Measurements from ENCODE around the gene STPG4. TPM values are rescaled to one million over a fixed set of nuclear protein-coding genes. Genes with fewer than 3 reads are reported as not detected.
A peak's percentile ranks its signal among the peaks of the same experiment; 100 is the strongest.

The STPG4 gene
- polyA plus RNA-seq, 1 of the 3 experiments (the other 2 are of a cell fraction), result 0.20 TPM

DNA sequence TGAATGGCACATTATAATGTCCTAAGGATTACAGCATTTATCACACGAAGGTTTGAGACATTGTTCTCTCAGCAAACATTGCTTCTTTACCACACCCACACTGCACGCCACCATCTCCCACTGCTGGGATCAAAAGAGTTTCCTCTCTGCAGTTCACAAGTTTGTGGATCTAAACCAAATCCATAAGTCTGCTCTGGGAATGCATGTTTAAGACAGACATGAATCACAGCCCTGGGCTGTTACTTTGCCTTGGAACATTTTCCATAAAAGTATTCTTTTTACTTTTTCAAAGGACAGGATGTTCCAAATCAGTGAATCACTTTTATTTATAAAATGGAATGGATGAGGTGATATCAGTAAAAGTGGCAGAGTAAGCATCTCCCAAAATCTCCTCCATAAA, 36.1 kb downstream of the STPG4 start:
- 20% methylated on average over 2 of the region's 2 CpGs for WGBS (ENCODE audit: low lambda C conversion rate)
- no peak for DNase-seq
- Histone ChIP-seq H3K9ac (peak overlapping the region; percentile 54; the same call in 1 of the 2 replicates), H3F3A (replicated peaks; ENCODE audit: insufficient read depth) (peaks cover 44% of the 10 kb centered on the region), H3K4me2 (peak overlapping the region; percentile 38), H2AFZ (ENCODE audit: low read depth) (peak overlapping the region; percentile 0; the same call in 1 of the 2 replicates), H3K4me1 (ENCODE audit: control insufficient read depth in 1 of 2, insufficient read depth in 2 of 2, low read depth in 1 of 2, low read length in 1 of 2) (peaks cover 4 to 17% of the 10 kb centered on the region in 2 experiments), H3K9me2 (no peaks in the 10 kb centered on the region), H4K20me1 (ENCODE audit: insufficient read depth) (no peaks in the 10 kb centered on the region), H3K79me2 (ENCODE audit: insufficient read depth) (peaks cover 6% of the 10 kb centered on the region; the same call in 1 of the 2 replicates), H3K27ac (ENCODE audit: low read depth in 2 of 2, low read length in 1 of 2) (peak overlapping the region; percentile 2 to 87; a peak in 3 of 4 replicates), H3K4me3 (ENCODE audit: low read depth in 2 of 2, low read length in 1 of 2) (no peak overlapping the region), H3K9me3 (peaks cover 5% of the 10 kb centered on the region; the same call in 1 of the 2 replicates), H3K27me3 (ENCODE audit: insufficient read depth) (no peaks in the 10 kb centered on the region), H3K36me3 (replicated peaks in 1 of 2; ENCODE audit: control insufficient read depth in 1 of 2, insufficient read depth in 2 of 2, low read length in 1 of 2) (peaks cover 0 to 4% of the 10 kb centered on the region in 2 experiments)
- CTCF ChIA-PET, result interaction anchor here (0.6 kb wide), 1 partner anchor 153 kb away, joined by 3 read pairs; no protein-coding TSS in a partner anchor
- TF ChIP-seq ELF1 (IDR thresholded peaks at IDR 0.05) (peak; percentile 29; the same call in 1 of the 2 replicates), CHD2 (IDR thresholded peaks at IDR 0.05; ENCODE audit: low read length, partially characterized antibody) (no peak), RCOR1 (IDR thresholded peaks at IDR 0.05; ENCODE audit: low read length) (no peak), MEF2A (IDR thresholded peaks at IDR 0.05; ENCODE audit: borderline replicate concordance, low read depth) (peak; percentile 90), NFIC (IDR thresholded peaks at IDR 0.05; ENCODE audit: borderline replicate concordance) (peak; percentile 44; the same call in 1 of the 2 replicates), TEAD4 (IDR thresholded peaks at IDR 0.05; ENCODE audit: borderline replicate concordance, insufficient read depth) (peak; percentile 54; the same call in 1 of the 2 replicates), FOSL2 (IDR thresholded peaks at IDR 0.05; ENCODE audit: borderline replicate concordance, low read depth) (peak; percentile 69; the same call in 1 of the 2 replicates), RAD21 (IDR thresholded peaks at IDR 0.05; ENCODE audit: low read length) (no peak), RXRA (IDR thresholded peaks at IDR 0.05; ENCODE audit: borderline replicate concordance, low read depth) (peak; percentile 20; the same call in 1 of the 2 replicates), POLR2AphosphoS5 (IDR thresholded peaks at IDR 0.05; ENCODE audit: low read depth, low read length) (0 out of 2 replicates have a peak, but pooled peaks have one; percentile 14), TCF12 (IDR thresholded peaks at IDR 0.05) (peak; percentile 77), EP300 (IDR thresholded peaks at IDR 0.05; ENCODE audit: borderline replicate concordance in 1 of 2, low read depth in 1 of 2, low read length in 1 of 2) (peak in 1 of 2 experiments; percentile 76; a peak in 2 of 4 replicates), JUND (IDR thresholded peaks at IDR 0.05) (peak; percentile 57)
- TF ChIP-seq, protein P1, sequence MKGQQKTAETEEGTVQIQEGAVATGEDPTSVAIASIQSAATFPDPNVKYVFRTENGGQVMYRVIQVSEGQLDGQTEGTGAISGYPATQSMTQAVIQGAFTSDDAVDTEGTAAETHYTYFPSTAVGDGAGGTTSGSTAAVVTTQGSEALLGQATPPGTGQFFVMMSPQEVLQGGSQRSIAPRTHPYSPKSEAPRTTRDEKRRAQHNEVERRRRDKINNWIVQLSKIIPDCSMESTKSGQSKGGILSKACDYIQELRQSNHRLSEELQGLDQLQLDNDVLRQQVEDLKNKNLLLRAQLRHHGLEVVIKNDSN (IDR thresholded peaks at IDR 0.05; ENCODE audit: borderline replicate concordance, low read depth), result no peak
- TF ChIP-seq, protein P2, sequence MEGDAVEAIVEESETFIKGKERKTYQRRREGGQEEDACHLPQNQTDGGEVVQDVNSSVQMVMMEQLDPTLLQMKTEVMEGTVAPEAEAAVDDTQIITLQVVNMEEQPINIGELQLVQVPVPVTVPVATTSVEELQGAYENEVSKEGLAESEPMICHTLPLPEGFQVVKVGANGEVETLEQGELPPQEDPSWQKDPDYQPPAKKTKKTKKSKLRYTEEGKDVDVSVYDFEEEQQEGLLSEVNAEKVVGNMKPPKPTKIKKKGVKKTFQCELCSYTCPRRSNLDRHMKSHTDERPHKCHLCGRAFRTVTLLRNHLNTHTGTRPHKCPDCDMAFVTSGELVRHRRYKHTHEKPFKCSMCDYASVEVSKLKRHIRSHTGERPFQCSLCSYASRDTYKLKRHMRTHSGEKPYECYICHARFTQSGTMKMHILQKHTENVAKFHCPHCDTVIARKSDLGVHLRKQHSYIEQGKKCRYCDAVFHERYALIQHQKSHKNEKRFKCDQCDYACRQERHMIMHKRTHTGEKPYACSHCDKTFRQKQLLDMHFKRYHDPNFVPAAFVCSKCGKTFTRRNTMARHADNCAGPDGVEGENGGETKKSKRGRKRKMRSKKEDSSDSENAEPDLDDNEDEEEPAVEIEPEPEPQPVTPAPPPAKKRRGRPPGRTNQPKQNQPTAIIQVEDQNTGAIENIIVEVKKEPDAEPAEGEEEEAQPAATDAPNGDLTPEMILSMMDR (IDR thresholded peaks at IDR 0.05), result no peak
- TF ChIP-seq, protein P3, sequence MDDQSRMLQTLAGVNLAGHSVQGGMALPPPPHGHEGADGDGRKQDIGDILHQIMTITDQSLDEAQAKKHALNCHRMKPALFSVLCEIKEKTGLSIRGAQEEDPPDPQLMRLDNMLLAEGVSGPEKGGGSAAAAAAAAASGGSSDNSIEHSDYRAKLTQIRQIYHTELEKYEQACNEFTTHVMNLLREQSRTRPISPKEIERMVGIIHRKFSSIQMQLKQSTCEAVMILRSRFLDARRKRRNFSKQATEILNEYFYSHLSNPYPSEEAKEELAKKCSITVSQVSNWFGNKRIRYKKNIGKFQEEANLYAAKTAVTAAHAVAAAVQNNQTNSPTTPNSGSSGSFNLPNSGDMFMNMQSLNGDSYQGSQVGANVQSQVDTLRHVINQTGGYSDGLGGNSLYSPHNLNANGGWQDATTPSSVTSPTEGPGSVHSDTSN (IDR thresholded peaks at IDR 0.05), result peak; percentile 69
- TF ChIP-seq, protein P4, sequence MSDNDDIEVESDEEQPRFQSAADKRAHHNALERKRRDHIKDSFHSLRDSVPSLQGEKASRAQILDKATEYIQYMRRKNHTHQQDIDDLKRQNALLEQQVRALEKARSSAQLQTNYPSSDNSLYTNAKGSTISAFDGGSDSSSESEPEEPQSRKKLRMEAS (IDR thresholded peaks at IDR 0.05; ENCODE audit: low read depth), result peak; percentile 33; the same call in 1 of the 2 replicates
- POLR2A ChIA-PET, result no interaction called here

All from SK-N-SH (cell line).